Measurements from ENCODE around the gene PAPPA2.
"Not testable (repeated sequence)": the region's sequence is repeated elsewhere in the genome, so short reads cannot be mapped to it uniquely, and the experiment has no call there.

The PAPPA2 gene

GRCh38 chr1:176462674-176463378 is at the start of gene PAPPA2:
TSS of gene PAPPA2 (plus strand) at chr1:176463175. CDS start at chr1:176556323, 93,148 bp downstream.
- DNase-seq (ENCODE audit: low spot score): no peak

- no peak for DNase-seq (ENCODE audit: low spot score)
Observed at GRCh38 chr1:176416777-176417176, 46.2 kb upstream of the PAPPA2 start.

- not testable (repeated sequence) for DNase-seq (ENCODE audit: low spot score)
Observed at GRCh38 chr1:176419608-176420007, 43.4 kb upstream of the PAPPA2 start.

- DNase-seq (ENCODE audit: low spot score): no peak
Observed at GRCh38 chr1:176434234-176434633, 28.7 kb upstream of the PAPPA2 start.

- DNase-seq (ENCODE audit: low spot score): no peak
Observed at GRCh38 chr1:176436251-176436650, 26.7 kb upstream of the PAPPA2 start.

- DNase-seq (ENCODE audit: low spot score): no peak
Observed at GRCh38 chr1:176440176-176440575, 22.8 kb upstream of the PAPPA2 start.

- no peak for DNase-seq (ENCODE audit: low spot score)
Observed at GRCh38 chr1:176444286-176444685, 18.7 kb upstream of the PAPPA2 start.

- DNase-seq (ENCODE audit: low spot score): no peak
Observed at GRCh38 chr1:176445402-176445801, 17.6 kb upstream of the PAPPA2 start.

- DNase-seq (ENCODE audit: low spot score): no peak
Observed at GRCh38 chr1:176448340-176448739, 14.6 kb upstream of the PAPPA2 start.

GRCh38 chr1:176450526-176450925 is 12.4 kb upstream of the PAPPA2 start:
- no peak for DNase-seq (ENCODE audit: low spot score)

- DNase-seq (ENCODE audit: low spot score): not testable (repeated sequence)
Observed at GRCh38 chr1:176451741-176452140, 11.2 kb upstream of the PAPPA2 start.

GRCh38 chr1:176456795-176457194 is 6.2 kb upstream of the PAPPA2 start:
- no peak for DNase-seq (ENCODE audit: low spot score)

GRCh38 chr1:176460544-176461336 is 2.2 kb upstream of the PAPPA2 start:
- DNase-seq (ENCODE audit: low spot score): no peak

GRCh38 chr1:176461576-176461975 is 1.4 kb upstream of the PAPPA2 start:
- DNase-seq (ENCODE audit: low spot score): no peak

GRCh38 chr1:176466514-176466913 is 3.5 kb downstream of the PAPPA2 start:
- DNase-seq (ENCODE audit: low spot score): no peak

- DNase-seq (ENCODE audit: low spot score): no peak
Observed at GRCh38 chr1:176469450-176470010, 6.6 kb downstream of the PAPPA2 start.

GRCh38 chr1:176471338-176472121 is 8.6 kb downstream of the PAPPA2 start:
- no peak for DNase-seq (ENCODE audit: low spot score)

GRCh38 chr1:176479971-176480370 is 17.0 kb downstream of the PAPPA2 start:
- DNase-seq (ENCODE audit: low spot score): no peak

GRCh38 chr1:176480750-176481149 is 17.8 kb downstream of the PAPPA2 start:
- no peak for DNase-seq (ENCODE audit: low spot score)

GRCh38 chr1:176485083-176485482 is 22.1 kb downstream of the PAPPA2 start:
- no peak for DNase-seq (ENCODE audit: low spot score)

GRCh38 chr1:176494436-176494835 is 31.5 kb downstream of the PAPPA2 start:
- no peak for DNase-seq (ENCODE audit: low spot score)

- DNase-seq (ENCODE audit: low spot score): no peak
Observed at GRCh38 chr1:176499671-176500070, 36.7 kb downstream of the PAPPA2 start.
